ENCODE measurements around the gene MTHFD2L.

MTHFD2L gene

GRCh38 chr4:74132944-74133343 is 25.0 kb upstream of the MTHFD2L start:
- DNase-seq (ENCODE audit: low read depth in 2 of 2): no peak

DNA sequence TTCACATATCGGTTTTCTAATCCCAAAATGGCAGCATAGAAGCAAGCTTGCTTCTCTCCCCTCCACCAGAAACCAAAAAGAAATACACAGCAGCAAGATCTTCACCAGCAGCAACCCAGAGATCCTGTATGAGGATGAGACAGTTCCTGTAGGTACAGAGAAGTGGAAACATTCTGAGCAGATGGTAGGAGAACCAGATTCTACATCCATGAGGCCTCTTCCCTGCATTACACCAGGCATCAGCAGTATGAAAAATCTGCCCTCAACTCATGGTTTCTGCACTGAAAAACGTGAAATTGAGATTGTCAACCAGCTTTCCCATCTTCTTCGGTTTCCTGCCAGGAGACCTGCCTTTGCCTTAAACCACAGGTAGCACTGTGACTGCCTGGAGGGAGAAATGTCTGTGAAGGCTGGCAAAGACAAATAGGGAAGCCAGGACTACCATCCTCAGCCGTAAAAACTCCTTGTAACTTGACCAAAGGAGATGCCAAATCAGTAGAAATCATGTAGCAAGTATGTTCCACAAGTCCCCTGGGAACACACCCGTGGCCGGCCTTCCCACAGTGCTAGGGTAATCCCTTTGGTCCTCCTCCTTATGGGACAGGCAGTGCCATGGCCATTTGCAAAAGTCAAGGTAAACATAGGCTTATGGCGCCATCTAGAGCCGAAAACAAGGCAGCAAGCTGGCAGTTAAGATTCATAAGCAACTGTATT is 24.0 kb upstream of the MTHFD2L start:
- DNase-seq (ENCODE audit: low read depth in 2 of 2): no peak

- no peak for DNase-seq (ENCODE audit: low read depth in 2 of 2)
Measured at GRCh38 chr4:74134500-74134852, 23.4 kb upstream of the MTHFD2L start.

DNA sequence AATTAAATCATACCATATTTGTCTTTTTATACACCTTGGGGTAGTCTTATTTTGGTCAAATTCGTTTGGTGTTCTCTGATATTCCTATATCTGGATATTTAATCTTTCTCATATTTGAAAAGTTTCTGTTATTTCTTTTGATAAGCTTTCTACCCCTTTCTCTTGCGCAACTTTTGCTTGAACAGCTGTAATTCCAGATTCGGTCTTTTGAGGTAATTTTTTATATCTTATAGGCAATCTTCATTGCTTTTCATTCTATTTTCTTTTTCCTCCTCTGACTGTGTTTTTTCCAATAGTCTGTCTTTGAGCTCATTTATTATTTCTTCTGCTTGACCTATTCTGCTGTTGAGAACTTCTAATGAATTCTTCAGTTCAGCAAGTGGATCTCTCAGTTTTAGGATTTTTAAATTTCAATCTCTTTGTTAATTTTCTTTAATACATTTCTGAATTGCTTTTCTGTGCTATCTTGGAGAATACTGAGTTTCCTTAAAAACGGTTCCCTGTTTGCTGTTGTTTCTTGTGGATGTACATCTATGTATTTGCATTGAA is 11.3 kb upstream of the MTHFD2L start:
- DNase-seq (ENCODE audit: low read depth in 2 of 2): no peak

DNA sequence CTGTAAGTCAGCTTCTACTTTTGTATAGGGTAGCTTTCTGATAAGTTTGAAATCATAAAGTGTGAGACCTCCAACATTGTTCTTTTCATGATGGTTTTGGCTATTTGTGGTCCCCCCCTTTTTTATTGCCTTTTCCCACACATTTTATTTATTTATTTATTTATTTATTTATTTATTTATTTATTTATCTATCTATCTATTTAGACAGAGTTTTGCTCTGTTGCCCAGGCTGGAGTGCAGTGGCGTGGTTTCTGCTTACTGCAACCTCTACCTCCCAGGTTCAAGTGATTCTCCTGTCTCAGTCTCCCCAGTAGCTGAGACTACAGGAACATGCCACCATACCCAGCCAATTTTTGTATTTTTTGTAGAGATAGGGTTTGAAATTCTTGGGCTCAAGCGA is 9.7 kb upstream of the MTHFD2L start:
- no peak for DNase-seq (ENCODE audit: low read depth in 2 of 2)

GRCh38 chr4:74152836-74153235 is 5.1 kb upstream of the MTHFD2L start:
- DNase-seq (ENCODE audit: low read depth in 2 of 2): no peak

- no peak for DNase-seq (ENCODE audit: low read depth in 2 of 2)
Measured at GRCh38 chr4:74156521-74156920, 1.4 kb upstream of the MTHFD2L start.

DNA sequence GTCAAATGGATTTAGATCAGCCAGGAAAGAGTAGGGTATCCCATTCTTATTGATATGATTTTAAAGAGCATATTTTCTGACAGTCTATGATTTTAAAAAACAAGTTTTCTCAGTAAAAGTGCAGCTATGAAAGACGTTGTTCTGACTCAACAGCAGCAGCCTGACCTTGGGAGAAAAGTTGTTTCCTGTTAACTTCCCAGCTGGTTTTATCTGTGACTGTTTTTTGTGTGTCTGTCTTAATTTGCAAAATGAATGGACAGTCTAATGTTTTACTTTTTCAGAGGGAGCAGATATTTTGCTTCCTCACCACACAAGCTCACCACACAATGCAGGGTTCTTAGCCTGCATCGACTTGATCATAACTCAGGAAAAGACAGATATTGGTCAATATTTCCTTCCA is 764 bp upstream of the MTHFD2L start:
- DNase-seq (ENCODE audit: low read depth in 2 of 2): no peak

DNA sequence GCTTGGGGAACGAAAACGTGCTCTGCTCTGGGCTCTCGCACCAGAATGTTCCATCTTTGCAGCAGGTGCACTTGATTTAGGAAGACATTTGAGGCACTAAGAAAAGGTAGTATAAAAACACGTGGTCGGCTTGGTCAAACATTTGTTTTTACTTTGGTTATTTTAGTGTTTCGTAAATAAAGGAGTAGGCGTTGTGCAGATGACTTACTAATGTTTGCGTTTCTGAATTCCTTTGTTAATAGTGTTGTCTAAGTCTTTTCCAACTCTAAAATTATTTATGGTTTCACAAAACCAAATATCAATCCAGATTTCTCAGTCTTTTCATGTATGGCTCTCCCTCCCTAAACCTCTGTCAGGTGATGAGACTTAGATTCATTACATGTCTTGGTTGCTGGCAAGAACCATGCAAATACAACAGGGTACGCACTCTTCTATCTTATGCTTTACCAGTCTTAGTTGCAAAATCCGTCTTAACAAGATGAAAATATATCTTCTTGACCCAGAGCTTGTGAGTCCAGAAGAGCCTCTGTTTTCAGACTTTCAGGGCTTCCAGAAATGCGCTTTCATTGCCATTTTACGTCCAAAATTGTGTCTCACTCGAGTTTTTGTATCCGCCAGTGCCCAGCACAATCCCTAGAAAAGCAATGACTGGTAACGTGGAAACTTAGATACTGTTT is 686 bp downstream of the MTHFD2L start:
- no peak for DNase-seq (ENCODE audit: low read depth in 2 of 2)

GRCh38 chr4:74159143-74159709 is 1.3 kb downstream of the MTHFD2L start:
- no peak for DNase-seq (ENCODE audit: low read depth in 2 of 2)

GRCh38 chr4:74161666-74162450 is 3.9 kb downstream of the MTHFD2L start:
- no peak for DNase-seq (ENCODE audit: low read depth in 2 of 2)

DNA sequence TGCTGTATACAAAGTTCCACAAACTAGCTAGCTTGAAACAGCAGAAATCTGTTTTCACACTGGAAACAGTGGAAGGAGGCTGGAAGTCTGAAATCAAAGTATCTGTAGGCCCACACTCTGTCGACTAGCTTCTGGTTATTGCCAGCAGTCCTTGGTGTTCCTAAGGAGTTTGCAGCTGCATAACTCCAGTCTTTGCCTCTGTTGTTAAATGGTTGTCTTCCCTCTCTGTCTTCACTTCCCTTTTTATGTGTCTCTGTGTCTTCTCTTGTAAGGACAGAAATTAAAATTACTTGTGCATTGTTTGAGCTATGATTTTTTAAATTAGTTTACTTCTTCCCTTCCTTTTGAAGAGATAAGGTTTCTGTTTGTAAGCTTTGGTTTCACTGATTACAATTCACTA is 8.2 kb downstream of the MTHFD2L start:
- DNase-seq (ENCODE audit: low read depth in 2 of 2): no peak

GRCh38 chr4:74166818-74167217 is 8.9 kb downstream of the MTHFD2L start:
- DNase-seq (ENCODE audit: low read depth in 2 of 2): no peak

DNA sequence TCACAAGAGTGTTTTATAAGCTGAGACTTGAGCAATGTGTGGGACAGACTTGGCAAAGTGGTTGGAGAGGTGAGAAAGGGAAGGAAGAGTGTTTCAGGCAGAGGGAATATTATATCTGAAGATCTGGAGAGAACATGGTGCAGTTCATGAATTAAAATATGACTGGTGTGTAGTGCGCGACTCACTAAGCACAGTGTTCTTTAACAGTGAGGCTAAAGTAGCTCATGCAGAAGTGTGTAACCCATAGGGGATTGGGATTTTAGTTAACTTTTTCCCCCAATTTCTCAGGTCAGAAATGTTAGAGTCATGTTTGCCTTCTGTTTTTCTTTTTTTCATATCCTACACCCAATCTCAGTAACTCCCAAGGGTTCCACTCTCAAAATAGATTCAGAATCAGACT is 9.7 kb downstream of the MTHFD2L start:
- no peak for DNase-seq (ENCODE audit: low read depth in 2 of 2)

- DNase-seq (ENCODE audit: low read depth in 2 of 2): no peak
Measured at GRCh38 chr4:74168841-74169240, 10.9 kb downstream of the MTHFD2L start.

GRCh38 chr4:74173321-74173720 is 15.4 kb downstream of the MTHFD2L start:
- no peak for DNase-seq (ENCODE audit: low read depth in 2 of 2)

- no peak for DNase-seq (ENCODE audit: low read depth in 2 of 2)
Measured at GRCh38 chr4:74174421-74174820, 16.5 kb downstream of the MTHFD2L start.

DNA sequence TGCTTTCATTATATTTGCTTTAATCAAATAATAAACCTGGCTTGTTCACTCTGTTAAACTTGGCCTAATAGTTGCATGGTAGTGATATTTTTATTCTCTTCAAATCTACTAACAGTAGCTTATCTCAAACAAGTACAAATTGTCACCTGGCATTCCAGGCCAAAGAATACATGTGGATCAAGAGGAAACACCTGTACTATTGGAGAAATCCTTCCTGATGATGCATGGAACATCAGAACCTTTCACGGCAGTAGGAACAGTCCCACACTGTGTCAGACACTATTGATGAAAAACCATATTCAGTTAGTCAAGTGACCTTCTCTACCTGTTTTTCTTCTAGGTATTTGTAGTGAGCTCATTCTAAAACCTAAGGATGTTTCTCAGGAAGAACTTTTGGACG is 17.0 kb downstream of the MTHFD2L start:
- no peak for DNase-seq (ENCODE audit: low read depth in 2 of 2)

DNA sequence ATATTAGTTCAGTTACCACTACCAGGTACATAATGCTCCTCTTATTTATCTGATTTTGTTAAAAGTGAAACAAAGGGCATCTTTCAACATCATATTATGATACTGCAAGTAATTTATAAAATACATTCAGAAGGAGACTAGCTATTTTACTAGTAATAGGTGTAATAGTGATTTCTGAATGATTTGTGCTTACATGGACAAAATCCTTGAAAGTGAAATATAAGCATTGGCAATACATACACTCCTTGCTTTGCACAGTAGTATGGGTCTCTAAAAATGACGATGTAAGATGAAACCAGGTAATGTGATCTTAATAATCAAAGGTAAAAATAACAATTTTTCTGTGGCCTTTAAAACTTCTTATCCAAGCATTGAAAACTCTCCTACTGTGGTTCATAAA is 17.5 kb downstream of the MTHFD2L start:
- DNase-seq (ENCODE audit: low read depth in 2 of 2): no peak

DNA sequence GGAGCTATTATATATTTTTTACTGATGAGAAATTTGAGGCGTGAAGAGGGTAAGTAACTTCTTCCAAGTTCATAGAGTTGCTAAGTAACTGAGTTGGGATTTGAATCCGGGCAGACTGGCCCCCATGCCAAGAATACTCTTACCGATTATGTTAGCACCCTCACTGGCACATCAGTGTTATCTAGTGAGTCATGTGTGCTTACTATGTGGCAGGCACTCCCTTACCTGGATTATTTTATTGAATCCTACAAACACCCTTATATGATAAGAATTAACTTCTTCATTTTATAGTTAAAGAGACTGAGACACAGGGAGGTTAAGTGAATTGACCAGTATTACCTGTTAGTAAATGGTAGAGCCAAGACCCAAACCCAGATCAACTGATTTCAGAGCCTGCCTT is 20.9 kb downstream of the MTHFD2L start:
- no peak for DNase-seq (ENCODE audit: low read depth in 2 of 2)

DNA sequence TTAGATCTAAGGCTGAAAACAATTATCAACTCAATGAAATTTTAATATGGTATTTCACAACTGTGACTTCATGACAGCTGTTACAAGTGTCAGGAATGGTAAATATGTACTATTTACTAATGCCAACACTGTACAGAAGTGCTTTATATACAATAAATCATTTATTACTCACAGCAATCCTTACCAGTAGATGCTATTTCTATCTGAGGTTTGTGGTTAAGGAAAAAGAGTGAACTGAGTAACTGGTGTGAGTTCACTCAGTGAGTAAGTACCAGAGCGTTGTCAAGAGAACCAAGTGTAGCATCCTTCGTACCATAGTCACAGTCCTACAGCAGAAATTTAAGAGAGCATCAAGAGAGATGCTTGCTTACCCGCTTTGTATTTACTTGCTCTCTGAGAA is 23.3 kb downstream of the MTHFD2L start:
- no peak for DNase-seq (ENCODE audit: low read depth in 2 of 2)

- DNase-seq (ENCODE audit: low read depth in 2 of 2): no peak
Measured at GRCh38 chr4:74188912-74189311, 31.0 kb downstream of the MTHFD2L start.

All from stimulated activated CD8-positive, alpha-beta memory T cell treated with anti-CD3 and anti-CD28 coated beads, Interleukin-7, amount 100 ng/mL, for 1 hour (primary cell).